SK-N-SH (cell line): Measurements from ENCODE around the gene TRIP10. TPM values are rescaled to one million over a fixed set of nuclear protein-coding genes. Genes with fewer than 3 reads are reported as not detected.

Experiments
- CTCF ChIA-PET: fragments of 300-600, 350-600 bp; formaldehyde crosslinking; extraction: SDS; loops from one replicate; lab custom pipeline; 2021; lab: Yijun Ruan, JAX
- POLR2A ChIA-PET: fragments of 350-600 bp; sonication (Branson Sonifier 250); formaldehyde crosslinking; extraction: SDS; loops from one replicate; lab custom pipeline; 2020; ENCODE audit warnings: antibody characterized with exemption, inconsistent platforms; lab: Yijun Ruan, JAX
- DNase-seq: peaks from one replicate; pipeline ENCODE4 v3.0.0; 2012
- H2AFZ ChIP-seq: fragments of 200-600 bp; sonication (generic); 2 replicates; pipeline ENCODE4 v1.8.1; 2016; ENCODE audit warnings: antibody characterized with exemption, mild to moderate bottlenecking, low read depth
- H3F3A ChIP-seq: fragments of 200-600 bp; sonication (generic); replicated peaks from 2 replicates; pipeline ENCODE3; 2016; ENCODE audit warnings: antibody characterized with exemption, mild to moderate bottlenecking; ENCODE audit not compliant: insufficient read depth
- H3K27ac ChIP-seq, 2 experiments: fragments of 200-500 bp in 1 of 2; fragments of 200-600 bp in 1 of 2; sonication (Bioruptor generic) in 1 of 2; sonication (generic), shearing (Covaris generic) in 1 of 2; 2 replicates each; pipeline versions ENCODE4 v1.5.1 to v1.6.1; 2014 to 2016; ENCODE audit warnings: low read depth in 2 of 2, inconsistent platforms in 1 of 2, low read length in 1 of 2, mild to moderate bottlenecking in 1 of 2, mixed read lengths in 1 of 2
- H3K27me3 ChIP-seq: fragments of 200-600 bp; sonication (generic), shearing (Covaris generic); 2 replicates; pipeline ENCODE4 v1.6.1; 2016; ENCODE audit warnings: mixed run types; ENCODE audit not compliant: insufficient read depth
- H3K36me3 ChIP-seq, 2 experiments: fragments of 200-500 bp in 1 of 2; fragments of 200-600 bp in 1 of 2; sonication (Bioruptor generic) in 1 of 2; sonication (generic) in 1 of 2; replicated peaks in 1 of 2; 2 replicates each; pipeline versions ENCODE3 to v1.5.1; 2014 to 2016; ENCODE audit warnings: low read length in 1 of 2, mild to moderate bottlenecking in 1 of 2; ENCODE audit not compliant: insufficient read depth in 2 of 2, control insufficient read depth in 1 of 2
- H3K4me1 ChIP-seq, 2 experiments: fragments of 200-500 bp in 1 of 2; fragments of 200-600 bp in 1 of 2; sonication (Bioruptor generic) in 1 of 2; sonication (generic), shearing (Covaris generic) in 1 of 2; 2 replicates each; pipeline versions ENCODE4 v1.5.1 to v1.6.1; 2014 to 2016; ENCODE audit warnings: low read depth in 1 of 2, low read length in 1 of 2, mixed run types in 1 of 2; ENCODE audit not compliant: insufficient read depth in 2 of 2, control insufficient read depth in 1 of 2
- H3K4me2 ChIP-seq: fragments of 200-600 bp; sonication (generic), shearing (Covaris generic); 2 replicates; pipeline ENCODE4 v1.6.1; 2017; ENCODE audit warnings: mixed run types
- H3K4me3 ChIP-seq, 2 experiments: fragments of 200-500 bp in 1 of 2; fragments of 200-600 bp in 1 of 2; sonication (Bioruptor generic) in 1 of 2; sonication (generic), shearing (Covaris generic) in 1 of 2; 2 replicates each; pipeline versions ENCODE4 v1.5.1 to v1.8.1; 2014 to 2016; ENCODE audit warnings: low read depth in 2 of 2, inconsistent platforms in 1 of 2, low read length in 1 of 2, mild to moderate bottlenecking in 1 of 2, mixed read lengths in 1 of 2, moderate library complexity in 1 of 2
- H3K79me2 ChIP-seq: fragments of 200-600 bp; sonication (generic); 2 replicates; pipeline ENCODE4 v1.8.1; 2017; ENCODE audit warnings: mild to moderate bottlenecking; ENCODE audit not compliant: insufficient read depth
- H3K9ac ChIP-seq: fragments of 200-600 bp; sonication (generic); 2 replicates; pipeline ENCODE4 v1.6.1; 2017; ENCODE audit warnings: mixed run types
- H3K9me2 ChIP-seq: fragments of 200-600 bp; sonication (generic); 2 replicates; pipeline ENCODE4 v1.6.1; 2017; ENCODE audit warnings: mixed run types
- H3K9me3 ChIP-seq: fragments of 200-600 bp; sonication (generic); 2 replicates; pipeline ENCODE4 v1.6.1; 2017; ENCODE audit warnings: mixed run types, mild to moderate bottlenecking, moderate library complexity
- H4K20me1 ChIP-seq: fragments of 200-600 bp; sonication (generic); 2 replicates; pipeline ENCODE4 v1.6.1; 2017; ENCODE audit warnings: mild to moderate bottlenecking, mixed run types; ENCODE audit not compliant: insufficient read depth
- ELF1 ChIP-seq: IDR thresholded peaks from 2 replicates; pipeline ENCODE4 v1.4.0; 2012
- FOSL2 ChIP-seq: IDR thresholded peaks from 2 replicates; pipeline ENCODE4 v1.4.0; 2012; ENCODE audit warnings: low read depth, mild to moderate bottlenecking, moderate library complexity, borderline replicate concordance
- FOXJ3 ChIP-seq: sonication (generic); formaldehyde crosslinking; IDR thresholded peaks from 2 replicates; pipeline ENCODE4 v1.5.1; 2020; ENCODE audit warnings: mild to moderate bottlenecking, missing genetic modification reagents
- GABPA ChIP-seq: IDR thresholded peaks from 2 replicates; pipeline ENCODE4 v1.4.0; 2012; ENCODE audit warnings: low read depth, mild to moderate bottlenecking
- MAX ChIP-seq: IDR thresholded peaks from 2 replicates; pipeline ENCODE4 v1.4.0; 2012; ENCODE audit warnings: low read depth
- MEF2A ChIP-seq: IDR thresholded peaks from 2 replicates; pipeline ENCODE4 v1.4.0; 2012; ENCODE audit warnings: low read depth, borderline replicate concordance
- NFIC ChIP-seq: IDR thresholded peaks from 2 replicates; pipeline ENCODE4 v1.4.0; 2012; ENCODE audit warnings: borderline replicate concordance
- PBX3 ChIP-seq: IDR thresholded peaks from 2 replicates; pipeline ENCODE4; 2012
- POLR2AphosphoS5 ChIP-seq: IDR thresholded peaks from 2 replicates; pipeline ENCODE4 v1.6.1; 2012; ENCODE audit warnings: low read depth, low read length
- REST ChIP-seq: IDR thresholded peaks from 2 replicates; pipeline ENCODE4 v1.6.1; 2012; ENCODE audit warnings: mild to moderate bottlenecking, low read depth, low read length, moderate library complexity
- RXRA ChIP-seq: IDR thresholded peaks from 2 replicates; pipeline ENCODE4 v1.4.0; 2012; ENCODE audit warnings: low read depth, mild to moderate bottlenecking, borderline replicate concordance
- TAF1 ChIP-seq: IDR thresholded peaks from 2 replicates; pipeline ENCODE4 v1.6.1; 2012; ENCODE audit warnings: low read depth, mild to moderate bottlenecking, low read length, moderate library complexity, borderline replicate concordance
- TCF12 ChIP-seq: IDR thresholded peaks from 2 replicates; pipeline ENCODE4 v1.4.0; 2012
- USF1 ChIP-seq: IDR thresholded peaks from 2 replicates; pipeline ENCODE4 v1.4.0; 2012; ENCODE audit warnings: low read depth, borderline replicate concordance
- YY1 ChIP-seq: IDR thresholded peaks from 2 replicates; pipeline ENCODE4 v1.4.0; 2012; ENCODE audit warnings: low read depth, mild to moderate bottlenecking
- WGBS: methylation state at CpG from one replicate; pipeline ENCODE4 v1.1.6; 2017; ENCODE audit warnings: low lambda C conversion rate; 5-methylcytosine and 5-hydroxymethylcytosine counted together
- polyA plus RNA-seq, 3 experiments: library from polyadenylated mRNA; depleted of rRNA; stranded (reverse); fragments of >200 nt; gene quantifications; 2 replicates each; pipeline ENCODE4 v1.2.3, GENCODE V29; 2012

Gene TRIP10
- polyA plus RNA-seq, 1 of the 3 experiments (the other 2 are of a cell fraction) = 42.9 TPM

GRCh38 chr19:6790194-6791128, 51.0 kb downstream of the TRIP10 start:
- WGBS = 5% methylated on average over 5 of the region's 5 CpGs

GRCh38 chr19:6791237-6791636, 51.8 kb downstream of the TRIP10 start:
- WGBS = 7% methylated on average over 6 of the region's 6 CpGs
- Histone ChIP-seq H3K4me3 (no peak overlapping the region), H3K36me3 (no peaks in the 10 kb centered on the region), H3K27ac (no peak overlapping the region), H3K9me3 (no peaks in the 10 kb centered on the region), H4K20me1 (no peaks in the 10 kb centered on the region), H3K79me2 (no peaks in the 10 kb centered on the region), H3K4me1 (no peaks in the 10 kb centered on the region), H3K9me2 (no peaks in the 10 kb centered on the region), H3F3A (no peaks in the 10 kb centered on the region), H2AFZ (no peak overlapping the region), H3K27me3 (peaks cover 16% of the 10 kb centered on the region; the same call in 1 of the 2 replicates), H3K9ac (no peak overlapping the region), H3K4me2 (no peak overlapping the region)
- TF ChIP-seq TAF1 = no peak
- TF ChIP-seq YY1 = no peak
- TF ChIP-seq FOSL2 = no peak
- no peak for TF ChIP-seq POLR2AphosphoS5
- no peak for TF ChIP-seq MEF2A
- no peak for TF ChIP-seq FOXJ3 (CRISPR knock-in tag)
- no peak for TF ChIP-seq NFIC
- TF ChIP-seq REST = no peak
- TF ChIP-seq RXRA = no peak
- TF ChIP-seq GABPA = no peak
- TF ChIP-seq MAX = no peak
- TF ChIP-seq ELF1 = no peak
- no peak for TF ChIP-seq PBX3
- ChIA-PET POLR2A (no interaction called here), CTCF (interaction anchor here (1.2 to 1.4 kb wide), 2 partner anchors 10 to 71 kb away, joined by 3 to 5 read pairs; no protein-coding TSS in a partner anchor)
- no peak for DNase-seq

More at GRCh38 chr19:6790194-6791128, 51.0 kb downstream of the TRIP10 start:
- ChIA-PET POLR2A (no interaction called here), CTCF (interaction anchor here (1.0 to 1.4 kb wide), 3 partner anchors 9 to 188 kb away, joined by 3 to 5 read pairs (median 3); no protein-coding TSS in a partner anchor)
- Histone ChIP-seq H3K79me2 (no peaks in the 10 kb centered on the region), H3K9me3 (no peaks in the 10 kb centered on the region), H3F3A (no peaks in the 10 kb centered on the region), H2AFZ (no peak overlapping the region), H3K27ac (no peak overlapping the region), H4K20me1 (no peaks in the 10 kb centered on the region), H3K27me3 (peaks cover 17% of the 10 kb centered on the region; the same call in 1 of the 2 replicates), H3K9ac (no peak overlapping the region), H3K4me1 (no peaks in the 10 kb centered on the region), H3K4me3 (no peak overlapping the region), H3K9me2 (no peaks in the 10 kb centered on the region), H3K4me2 (no peak overlapping the region), H3K36me3 (no peaks in the 10 kb centered on the region)
- no peak for DNase-seq
- TF ChIP-seq NFIC (no peak), FOXJ3 (CRISPR knock-in tag) (no peak), TCF12 (no peak), USF1 (no peak)
